ENCODE results near the gene IQSEC1. TPM values are rescaled to one million over a fixed set of nuclear protein-coding genes. Genes with fewer than 3 reads are reported as not detected.

IQSEC1 gene
- total and polyA plus RNA-seq, 2 of the 8 experiments (the other 6 are each of a cell fraction or from before 2014, with no cell fraction given): 6.8 to 28.8 TPM

GRCh38 chr3:13010780-13011572 lies 62.3 kb downstream of the IQSEC1 start:
- no peak overlapping the region for H4K5ac ChIP-seq (ENCODE audit: insufficient read length, low read depth, low read length)
- H2BK5ac ChIP-seq (ENCODE audit: low read depth, low read length): no peak overlapping the region
- H3K9me3 ChIP-seq (ENCODE audit: insufficient read depth in 2 of 2, low read depth in 1 of 2, low read length in 1 of 2): no peaks in the 10 kb centered on the region
- H3K27ac ChIP-seq (ENCODE audit: low read depth, low read length): no peak overlapping the region
- FAIRE-seq: no peak
- no peak overlapping the region; a peak in 2 of 7 replicates for H3K9ac ChIP-seq (replicated peaks in 1 of 4; ENCODE audit: extremely low read depth in 1 of 4, low read depth in 3 of 4, low read length in 3 of 4)
- no peaks in the 10 kb centered on the region for H3K79me1 ChIP-seq (ENCODE audit: low read depth, low read length)
- H2AFZ ChIP-seq (ENCODE audit: low read length): no peak overlapping the region
- H3K4ac ChIP-seq (replicated peaks; ENCODE audit: insufficient read length, low read depth, low read length): no peak overlapping the region
- no peaks in the 10 kb centered on the region for H3K36me3 ChIP-seq (ENCODE audit: control insufficient read depth in 2 of 4, insufficient read depth in 4 of 4, low read length in 3 of 4)
- no peaks in the 10 kb centered on the region for H3K79me2 ChIP-seq (ENCODE audit: control insufficient read depth in 1 of 2, insufficient read depth in 2 of 2, low read length in 2 of 2)
- H3K56ac ChIP-seq (replicated peaks; ENCODE audit: insufficient read length, low read depth, low read length): no peak overlapping the region
- no peak overlapping the region; the same call in 1 of the 2 replicates for H2AK5ac ChIP-seq (ENCODE audit: low read depth, low read length)
- peaks cover 0 to 3% (median 0%) of the 10 kb centered on the region in 4 experiments; a peak in 1 of 7 replicates for H3K27me3 ChIP-seq (replicated peaks in 1 of 4; ENCODE audit: control insufficient read depth in 3 of 4, extremely low read depth in 1 of 4, insufficient read depth in 3 of 4, low read length in 3 of 4)
- no peak for DNase-seq (ENCODE audit: low read depth in 1 of 2, low spot score in 2 of 2)
- peaks cover 5 to 13% (median 7%) of the 10 kb centered on the region in 4 experiments for H3K4me1 ChIP-seq (replicated peaks in 1 of 4; ENCODE audit: control insufficient read depth in 3 of 4, insufficient read depth in 4 of 4, low read length in 3 of 4)
- no peak overlapping the region; the same call in 1 of the 2 replicates for H3K18ac ChIP-seq (ENCODE audit: extremely low read depth, low read length)
- H2BK20ac ChIP-seq (ENCODE audit: low read length): no peak overlapping the region
- WGBS, 2 experiments (ENCODE audit: extremely low coverage in 1 of 2, insufficient coverage in 1 of 2, insufficient read length in 1 of 2, insufficient replicate concordance in 2 of 2, low coverage in 1 of 2, low lambda C conversion rate in 2 of 2, missing lambda C conversion rate in 1 of 2): 83% methylated on average over 4 of the region's 4 CpGs; no CpG with 5 or more reads in 1 of the 2 experiments
- no peak overlapping the region for H2BK15ac ChIP-seq (ENCODE audit: low read length)
- no peak overlapping the region for H2BK12ac ChIP-seq (ENCODE audit: low read depth, low read length)
- no peak overlapping the region for H4K91ac ChIP-seq (replicated peaks; ENCODE audit: insufficient read length, low read length)
- H2BK120ac ChIP-seq (replicated peaks; ENCODE audit: low read depth, low read length): no peak overlapping the region
- H3K4me2 ChIP-seq (ENCODE audit: insufficient read depth in 1 of 2, low read depth in 2 of 2, low read length in 2 of 2): peak overlapping the region in 1 of 2 experiments; percentile 19; a peak in 1 of 4 replicates
- H4K8ac ChIP-seq (ENCODE audit: extremely low read depth, insufficient read depth, low read length): no peak overlapping the region
- H4K20me1 ChIP-seq (replicated peaks in 1 of 2; ENCODE audit: control insufficient read depth in 1 of 2, insufficient read depth in 2 of 2, low read length in 2 of 2): no peaks in the 10 kb centered on the region
- no peaks in the 10 kb centered on the region for H3K23me2 ChIP-seq (ENCODE audit: low read depth, low read length)
- POLR2A ChIA-PET (ENCODE audit: partially characterized antibody): interaction anchor here (0.7 kb wide), 1 partner anchor 29 kb away, joined by 4 read pairs; no protein-coding TSS in a partner anchor
- CTCF ChIA-PET (ENCODE audit: partially characterized antibody): interaction anchor here (1.6 to 13.5 kb wide), 5 partner anchors 11 to 182 kb away, joined by 3 to 71 read pairs (median 7); no protein-coding TSS in a partner anchor
- no peak overlapping the region for H3K23ac ChIP-seq (ENCODE audit: insufficient read length)
- no peak overlapping the region for H3K4me3 ChIP-seq (ENCODE audit: extremely low read depth in 1 of 4, insufficient read depth in 2 of 4, low read depth in 3 of 4, low read length in 4 of 4)
- no peak overlapping the region for H3K14ac ChIP-seq (ENCODE audit: insufficient read length)
- TF ChIP-seq CTBP2 (IDR thresholded peaks at IDR 0.05; ENCODE audit: borderline replicate concordance, insufficient read depth, insufficient read length, low read length) (no peak), BACH1 (IDR thresholded peaks at IDR 0.05; ENCODE audit: low read length) (no peak), PHF8 (conservative IDR thresholded peaks at IDR 0.05; ENCODE audit: low read depth, low read length) (no peak), ASH2L (IDR thresholded peaks at IDR 0.05; ENCODE audit: low read length) (no peak), GTF2F1 (IDR thresholded peaks at IDR 0.05; ENCODE audit: borderline replicate concordance, low read depth, low read length) (no peak), RAD21 (IDR thresholded peaks at IDR 0.05 in 1 of 2, conservative IDR thresholded peaks at IDR 0.05 in 1 of 2; ENCODE audit: low read depth in 2 of 2, low read length in 2 of 2) (no peak), RNF2 (IDR thresholded peaks at IDR 0.05; ENCODE audit: borderline replicate concordance, low read depth, low read length, missing control alignments, poor library complexity, severe bottlenecking) (no peak), SP4 (IDR thresholded peaks at IDR 0.05; ENCODE audit: low read length) (no peak), HDAC6 (IDR thresholded peaks at IDR 0.05; ENCODE audit: low read depth, low read length) (no peak)
